GM19193 (cell line): ENCODE data around the gene VMP1.

Experiments used
- POLR2A ChIP-seq: IDR thresholded peaks from 4 replicates; pipeline ENCODE4 v1.6.1; 2011; ENCODE audit not compliant: insufficient read depth, insufficient read length; ENCODE audit errors: extremely low read depth

Gene VMP1

DNA sequence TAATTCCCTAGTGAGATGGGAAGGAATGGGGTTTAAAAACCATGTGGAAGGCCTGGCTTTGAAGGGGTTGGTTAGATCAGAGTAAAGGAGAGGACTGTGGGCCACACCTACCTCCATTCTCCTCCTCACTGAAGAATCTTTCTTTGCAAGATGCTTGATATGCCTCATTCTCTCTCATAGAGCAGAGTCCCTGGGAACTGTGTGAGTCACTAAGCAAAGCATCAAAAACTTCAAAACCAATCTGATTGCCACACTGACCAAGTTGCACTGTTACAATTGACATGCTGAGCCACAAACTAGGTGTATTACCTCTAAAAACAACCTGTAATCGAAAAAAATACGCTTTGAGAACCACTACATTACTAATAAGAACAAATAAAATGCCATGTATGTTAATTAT is 183.3 kb downstream of the VMP1 start:
- TF ChIP-seq POLR2A = no peak
